NCI-H1436 (cell line): Measurements from ENCODE around the gene OSTN.
"Not testable (repeated sequence)": the region's sequence is repeated elsewhere in the genome, so short reads cannot be mapped to it uniquely, and the experiment has no call there.

Experiments
- DNase-seq: peaks from one replicate; lab custom pipeline; 2025; lab: John Stamatoyannopoulos, UW

The OSTN gene

GRCh38 chr3:191263850-191264249, 64.8 kb downstream of the OSTN start:
- no peak for DNase-seq

GRCh38 chr3:191268737-191269136, 69.7 kb downstream of the OSTN start:
- no peak for DNase-seq

- DNase-seq: no peak
These were observed 70.4 kb downstream of the OSTN start for GRCh38 chr3:191269289-191270085.

GRCh38 chr3:191275244-191275643, 76.2 kb downstream of the OSTN start:
- DNase-seq: not testable (repeated sequence)

GRCh38 chr3:191275751-191276150, 76.7 kb downstream of the OSTN start:
- DNase-seq: no peak

- no peak for DNase-seq
These were observed 81.1 kb downstream of the OSTN start for GRCh38 chr3:191280111-191280510.

GRCh38 chr3:191280882-191281281, 81.8 kb downstream of the OSTN start:
- DNase-seq: no peak

GRCh38 chr3:191282251-191283185, 83.5 kb downstream of the OSTN start:
- no peak for DNase-seq

- no peak for DNase-seq
These were observed 84.4 kb downstream of the OSTN start for GRCh38 chr3:191283400-191283799.

GRCh38 chr3:191290311-191291025, 91.4 kb downstream of the OSTN start:
- no peak for DNase-seq

- no peak for DNase-seq
These were observed 93.4 kb downstream of the OSTN start for GRCh38 chr3:191292243-191293015.

GRCh38 chr3:191294291-191294690, 95.2 kb downstream of the OSTN start:
- DNase-seq: no peak

GRCh38 chr3:191296041-191296541, 97.0 kb downstream of the OSTN start:
- no peak for DNase-seq

- DNase-seq: no peak
These were observed 99.8 kb downstream of the OSTN start for GRCh38 chr3:191298846-191299245.

- no peak for DNase-seq
These were observed 101.4 kb downstream of the OSTN start for GRCh38 chr3:191300422-191300821.

- DNase-seq: no peak
These were observed 102.0 kb downstream of the OSTN start for GRCh38 chr3:191301017-191301416.

- DNase-seq: no peak
These were observed 102.9 kb downstream of the OSTN start for GRCh38 chr3:191301782-191302411.

- DNase-seq: no peak
These were observed 103.4 kb downstream of the OSTN start for GRCh38 chr3:191302451-191302850.

- no peak for DNase-seq
These were observed 104.6 kb downstream of the OSTN start for GRCh38 chr3:191303596-191303995.

- no peak for DNase-seq
These were observed 107.4 kb downstream of the OSTN start for GRCh38 chr3:191306428-191306827.

GRCh38 chr3:191307341-191307740, 108.3 kb downstream of the OSTN start:
- no peak for DNase-seq
